Cardiac muscle cell (in vitro differentiated cells and primary cell): ENCODE results near the gene OBI1. TPM values are rescaled to one million over a fixed set of nuclear protein-coding genes. Genes with fewer than 3 reads are reported as not detected.

Experiments used
- DNase-seq, 2 donors: peaks; one replicate each; pipeline versions ENCODE4 v3.0.0 to v3.0.0-alpha.2; 2010 to 2017; ENCODE audit warnings: low read depth in 1 of 2, low spot score in 1 of 2
- H3K27ac ChIP-seq: fragments of 200-600 bp; sonication (generic); 2 replicates; pipeline ENCODE4 v1.5.1; 2016
- H3K27me3 ChIP-seq: fragments of 200-600 bp; sonication (generic); 2 replicates; pipeline ENCODE4 v1.6.0; 2016; ENCODE audit warnings: control low read depth
- H3K36me3 ChIP-seq: fragments of 200-600 bp; sonication (generic); 2 replicates; pipeline ENCODE4 v1.5.1; 2016; ENCODE audit warnings: control low read depth
- H3K4me1 ChIP-seq: fragments of 200-600 bp; sonication (generic); 2 replicates; pipeline ENCODE4 v1.8.1; 2017; ENCODE audit warnings: low read depth, mild to moderate bottlenecking, mixed run types
- H3K4me3 ChIP-seq: fragments of 200-600 bp; sonication (generic); 2 replicates; pipeline ENCODE4 v1.5.1; 2016; ENCODE audit warnings: mild to moderate bottlenecking
- H3K9me3 ChIP-seq: fragments of 200-600 bp; sonication (generic); 2 replicates; pipeline ENCODE4 v1.5.1; 2017; ENCODE audit warnings: low read depth, mild to moderate bottlenecking, control low read depth
- polyA plus RNA-seq: library from polyadenylated mRNA; unstranded; fragments of >200 nt; fragmentation: Nextera tagmentation; extraction: Ambion mirVana; gene quantifications from 2 replicates; pipeline ENCODE4 v1.2.1, GENCODE V29; 2016
- total RNA-seq: library from RNA; depleted of rRNA; stranded (reverse); fragments of >200 nt; gene quantifications from 2 replicates; pipeline ENCODE4 v1.2.3, GENCODE V29; 2016
- TF ChIP-seq, protein P1 (sequence below): IDR thresholded peaks from 2 replicates; pipeline ENCODE4 v1.5.1; 2012; ENCODE audit warnings: low read depth, mild to moderate bottlenecking, low read length

The OBI1 gene
- total and polyA plus RNA-seq, 2 experiments from 2014 or later = 14.1 to 17.0 TPM

DNA sequence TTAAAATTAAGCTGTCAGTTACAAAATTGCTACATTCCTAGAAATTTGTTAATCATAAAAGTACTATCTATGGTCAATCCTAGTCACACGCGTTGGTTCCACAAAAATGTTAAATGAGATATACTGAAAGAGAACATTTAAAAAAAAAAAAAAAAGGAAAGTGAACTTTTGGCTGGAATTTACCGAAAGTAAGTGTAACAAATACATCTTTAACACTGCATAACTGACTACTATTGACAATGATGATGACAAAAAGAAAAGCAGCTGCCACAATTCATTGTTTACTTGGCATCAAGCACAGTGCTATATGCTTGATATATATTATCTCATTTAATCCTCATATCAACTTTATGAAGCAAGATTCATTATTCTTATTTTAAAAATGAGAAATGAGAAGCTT is 35.8 kb downstream of the OBI1 start:
- no peak overlapping the region for H3K4me3 ChIP-seq
- H3K27ac ChIP-seq = no peak overlapping the region
- no peaks in the 10 kb centered on the region for H3K27me3 ChIP-seq
- TF ChIP-seq, protein P1, sequence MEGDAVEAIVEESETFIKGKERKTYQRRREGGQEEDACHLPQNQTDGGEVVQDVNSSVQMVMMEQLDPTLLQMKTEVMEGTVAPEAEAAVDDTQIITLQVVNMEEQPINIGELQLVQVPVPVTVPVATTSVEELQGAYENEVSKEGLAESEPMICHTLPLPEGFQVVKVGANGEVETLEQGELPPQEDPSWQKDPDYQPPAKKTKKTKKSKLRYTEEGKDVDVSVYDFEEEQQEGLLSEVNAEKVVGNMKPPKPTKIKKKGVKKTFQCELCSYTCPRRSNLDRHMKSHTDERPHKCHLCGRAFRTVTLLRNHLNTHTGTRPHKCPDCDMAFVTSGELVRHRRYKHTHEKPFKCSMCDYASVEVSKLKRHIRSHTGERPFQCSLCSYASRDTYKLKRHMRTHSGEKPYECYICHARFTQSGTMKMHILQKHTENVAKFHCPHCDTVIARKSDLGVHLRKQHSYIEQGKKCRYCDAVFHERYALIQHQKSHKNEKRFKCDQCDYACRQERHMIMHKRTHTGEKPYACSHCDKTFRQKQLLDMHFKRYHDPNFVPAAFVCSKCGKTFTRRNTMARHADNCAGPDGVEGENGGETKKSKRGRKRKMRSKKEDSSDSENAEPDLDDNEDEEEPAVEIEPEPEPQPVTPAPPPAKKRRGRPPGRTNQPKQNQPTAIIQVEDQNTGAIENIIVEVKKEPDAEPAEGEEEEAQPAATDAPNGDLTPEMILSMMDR = no peak
- H3K9me3 ChIP-seq = no peaks in the 10 kb centered on the region
- H3K36me3 ChIP-seq = peaks cover 5% of the 10 kb centered on the region
- H3K4me1 ChIP-seq = no peaks in the 10 kb centered on the region
- DNase-seq = no peak

DNA sequence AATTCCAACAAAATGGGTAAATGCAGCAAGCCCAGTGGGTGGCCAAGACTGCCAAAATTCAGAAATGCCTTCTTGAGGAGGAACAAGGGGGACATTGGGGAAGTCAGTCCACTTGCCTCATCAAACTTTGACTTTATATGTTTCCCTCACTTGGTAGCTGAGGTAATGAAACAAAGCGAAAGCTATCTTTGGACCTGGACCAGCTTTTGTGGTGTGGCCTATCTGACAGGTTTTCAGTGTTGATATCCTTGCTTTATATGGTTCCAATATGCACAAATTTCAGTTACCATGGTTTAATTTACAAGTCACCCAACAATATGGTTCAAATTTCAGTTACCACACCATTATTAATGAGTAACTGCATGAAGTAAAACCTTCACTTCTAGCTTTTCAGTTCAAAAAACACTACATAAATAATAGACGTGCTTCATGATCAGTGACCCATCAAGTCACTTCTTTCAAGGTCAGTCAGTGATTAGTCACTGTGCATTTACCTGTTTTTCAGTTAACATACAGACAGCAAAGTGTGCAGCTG is 38.0 kb downstream of the OBI1 start:
- H3K9me3 ChIP-seq = no peaks in the 10 kb centered on the region
- peaks cover 10% of the 10 kb centered on the region for H3K36me3 ChIP-seq
- H3K27ac ChIP-seq = no peak overlapping the region
- no peak for DNase-seq
- H3K4me1 ChIP-seq = no peaks in the 10 kb centered on the region
- TF ChIP-seq, protein P1 = no peak
- no peaks in the 10 kb centered on the region for H3K27me3 ChIP-seq
- no peak overlapping the region for H3K4me3 ChIP-seq

DNA sequence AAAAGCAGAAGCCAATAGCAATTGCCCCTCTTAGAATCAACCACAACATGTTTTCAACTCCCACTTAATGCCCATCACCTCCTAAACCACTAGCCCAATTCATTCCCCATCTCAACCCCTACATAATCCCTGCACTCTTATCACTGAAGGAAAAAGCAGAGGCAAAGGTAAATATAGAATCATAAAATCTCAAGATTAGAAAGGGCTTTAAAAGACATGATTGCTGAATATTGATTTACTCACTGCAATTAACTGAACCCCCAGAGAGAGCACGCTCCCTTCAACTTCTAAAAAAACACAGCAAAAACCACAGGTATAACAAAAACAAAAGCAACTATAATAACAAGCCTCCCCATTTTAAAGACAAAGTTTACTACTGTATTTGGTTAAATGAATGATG is 40.5 kb downstream of the OBI1 start:
- peaks cover 6% of the 10 kb centered on the region for H3K36me3 ChIP-seq
- no peaks in the 10 kb centered on the region for H3K9me3 ChIP-seq
- no peak overlapping the region for H3K27ac ChIP-seq
- no peaks in the 10 kb centered on the region for H3K27me3 ChIP-seq
- TF ChIP-seq, protein P1 = no peak
- DNase-seq = no peak
- H3K4me1 ChIP-seq = no peaks in the 10 kb centered on the region
- no peak overlapping the region for H3K4me3 ChIP-seq

DNA sequence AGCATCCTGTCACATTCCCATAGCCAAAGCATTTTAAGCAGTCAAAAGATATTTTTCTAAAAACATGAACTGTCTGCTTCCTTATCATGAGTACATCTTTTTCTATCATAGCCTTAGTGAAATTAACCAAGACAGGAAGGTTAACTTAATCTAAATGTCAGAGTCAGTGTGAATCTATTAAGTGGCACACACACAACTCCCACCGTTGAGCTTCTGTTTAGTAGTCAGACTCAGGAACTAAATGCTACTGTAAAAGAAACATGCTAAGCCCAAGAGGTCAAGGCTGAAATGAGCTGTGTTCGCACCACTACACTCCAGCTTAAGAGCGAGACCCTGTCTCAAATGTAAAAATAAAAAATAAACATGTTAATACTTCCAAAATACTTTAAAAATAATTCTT is 47.9 kb downstream of the OBI1 start:
- peaks cover under 1% of the 10 kb centered on the region for H3K36me3 ChIP-seq
- no peak overlapping the region for H3K27ac ChIP-seq
- no peak for DNase-seq
- H3K9me3 ChIP-seq = no peaks in the 10 kb centered on the region
- peaks cover 10% of the 10 kb centered on the region for H3K4me1 ChIP-seq
- H3K27me3 ChIP-seq = peaks cover 66% of the 10 kb centered on the region
- TF ChIP-seq, protein P1 = no peak
- no peak overlapping the region for H3K4me3 ChIP-seq

DNA sequence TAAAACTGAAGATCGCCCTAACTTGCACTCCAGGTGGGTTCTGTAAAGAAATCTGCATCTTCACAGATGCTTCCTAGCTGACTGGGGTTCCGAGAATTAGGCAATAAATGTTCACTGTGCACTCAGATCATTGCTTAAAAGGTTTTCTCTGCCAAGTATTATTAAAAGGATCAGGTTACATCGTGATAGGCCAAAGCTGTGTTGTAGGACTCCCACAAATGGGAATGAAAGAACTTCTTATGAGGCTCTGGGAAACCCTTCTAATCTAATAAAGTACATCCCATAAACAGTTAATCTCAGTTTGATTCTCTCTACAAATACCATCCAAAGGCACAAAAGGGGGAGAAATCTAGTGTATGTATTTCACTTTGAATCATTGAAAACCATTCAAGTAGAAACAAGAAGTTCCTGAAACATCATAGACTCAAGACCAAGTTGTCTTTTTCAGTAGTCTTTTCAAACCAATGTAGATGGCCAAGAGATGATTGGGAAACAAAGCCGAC is 48.5 kb downstream of the OBI1 start:
- Histone ChIP-seq H3K27me3 (peaks cover 72% of the 10 kb centered on the region), H3K36me3 (no peaks in the 10 kb centered on the region), H3K4me1 (peaks cover 10% of the 10 kb centered on the region), H3K27ac (no peak overlapping the region), H3K9me3 (no peaks in the 10 kb centered on the region), H3K4me3 (no peak overlapping the region)
- TF ChIP-seq, protein P1 = no peak
- peak in 1 of 2 donors; percentile 48 for DNase-seq
